Kidney capillary endothelial cell (primary cell): Measurements from ENCODE around the gene CIAO2A.

Source experiments
- DNase-seq: peaks from one replicate; pipeline ENCODE4 v3.0.0-alpha.2; 2018; ENCODE audit warnings: low spot score

Gene CIAO2A

DNA sequence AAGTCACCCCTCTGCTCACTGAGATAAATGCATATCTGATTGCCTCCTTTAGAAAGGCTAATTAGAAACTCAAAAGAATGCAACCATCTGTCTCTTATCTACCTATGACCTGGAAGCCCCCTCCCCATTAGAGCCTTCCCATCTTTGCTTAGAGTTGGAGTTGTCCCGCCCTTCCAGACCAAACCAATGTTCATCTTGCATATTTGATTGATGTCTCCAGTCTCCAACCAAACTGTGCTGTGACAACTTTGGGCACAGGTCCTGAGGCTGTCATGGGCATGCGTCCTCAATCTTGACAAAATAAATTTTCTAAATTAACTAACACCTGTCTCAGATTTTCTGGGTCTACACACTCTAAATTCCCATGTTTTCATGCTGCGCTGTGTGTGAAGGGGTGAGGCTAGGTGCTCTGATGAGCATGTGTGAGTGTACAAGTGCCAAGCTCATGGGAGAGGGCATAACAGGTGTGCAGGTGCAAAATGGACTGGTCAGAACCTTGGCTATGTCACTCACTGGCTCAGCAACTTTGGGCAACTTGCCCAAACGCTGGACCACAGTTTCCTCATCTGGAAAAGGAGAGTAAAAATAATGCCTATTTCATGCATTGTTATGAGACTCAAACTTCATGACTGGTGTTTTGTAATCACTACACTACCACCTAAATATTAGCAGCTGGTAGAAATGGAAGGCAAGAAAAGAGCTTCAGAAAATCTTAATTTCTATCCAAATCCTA, 54.6 kb downstream of the CIAO2A start:
- no peak for DNase-seq

DNA sequence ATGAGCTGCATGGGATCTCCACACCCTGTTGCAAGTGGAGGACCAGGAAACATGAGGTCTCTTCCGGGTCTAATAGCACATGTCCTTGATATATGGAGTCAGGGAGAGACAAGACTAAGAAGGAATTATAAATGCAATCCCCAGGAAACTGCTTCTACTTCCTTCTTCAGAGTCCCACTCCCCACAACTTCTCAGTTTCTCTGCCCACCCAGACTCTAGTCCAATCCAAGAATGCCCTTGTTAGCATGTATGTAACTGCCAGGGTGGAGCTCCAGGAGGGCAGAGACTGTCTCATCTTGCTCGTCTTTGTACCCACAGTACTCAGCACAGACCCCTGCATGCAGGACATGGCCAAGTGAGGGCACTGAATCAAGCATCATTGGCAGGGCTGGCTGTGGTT, 55.7 kb downstream of the CIAO2A start:
- DNase-seq = no peak

DNA sequence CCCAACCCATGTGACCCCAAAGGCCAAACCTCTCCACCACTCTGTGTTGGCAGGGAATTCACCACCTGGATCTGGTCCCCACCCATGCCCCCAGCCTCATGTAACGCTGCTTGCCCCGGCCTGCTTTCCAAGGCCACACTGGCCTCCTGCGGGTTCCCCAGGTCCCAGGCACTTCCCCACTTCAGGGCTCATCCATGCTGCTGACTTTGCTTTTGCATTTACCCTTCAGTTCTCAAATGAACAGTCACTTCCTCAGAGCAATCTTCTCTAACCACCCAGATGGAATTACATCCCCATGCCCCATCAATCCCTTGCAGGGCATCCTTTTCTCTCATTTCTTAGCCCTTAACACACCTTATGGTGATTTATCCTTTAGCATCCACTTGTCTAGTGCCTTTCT, 56.5 kb downstream of the CIAO2A start:
- DNase-seq = no peak

DNA sequence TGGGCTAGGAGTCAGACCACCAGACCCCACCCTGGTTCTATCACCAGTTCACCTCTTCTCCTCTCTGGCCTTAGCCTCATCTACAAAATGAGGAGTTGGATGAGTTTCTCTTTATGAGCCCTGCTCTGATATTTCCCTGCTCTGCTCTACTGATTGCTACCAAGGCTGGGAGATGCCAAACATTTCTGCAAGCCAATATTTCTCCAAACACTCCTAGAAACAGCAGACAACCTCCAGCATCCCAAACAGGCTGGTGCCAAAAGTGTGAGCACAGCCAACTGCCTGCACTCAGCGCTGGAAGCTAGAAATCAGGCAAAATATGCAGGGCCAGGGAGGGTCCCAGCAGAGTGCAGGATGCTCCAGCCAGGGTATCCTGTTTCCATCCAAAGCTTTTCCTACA, 58.1 kb downstream of the CIAO2A start:
- DNase-seq = no peak

DNA sequence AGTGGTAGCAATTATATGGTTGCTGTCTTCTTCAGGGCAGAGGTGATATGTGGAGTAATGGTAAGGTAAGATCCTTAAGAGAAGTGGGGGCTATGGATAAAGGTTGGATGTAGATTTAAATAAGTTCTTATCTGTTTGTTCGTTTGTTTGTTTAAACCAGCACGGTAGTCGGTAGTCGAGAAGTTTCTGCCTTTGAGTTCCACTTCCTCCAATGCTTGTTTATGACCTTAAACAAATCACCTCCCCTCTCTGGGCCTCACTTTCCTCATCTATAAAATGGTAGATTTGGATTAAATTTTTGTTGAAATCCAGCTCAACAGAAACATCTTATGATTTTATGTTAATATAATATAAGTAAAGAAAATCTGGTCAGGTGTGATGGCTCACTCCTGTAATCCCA, 59.1 kb downstream of the CIAO2A start:
- no peak for DNase-seq

DNA sequence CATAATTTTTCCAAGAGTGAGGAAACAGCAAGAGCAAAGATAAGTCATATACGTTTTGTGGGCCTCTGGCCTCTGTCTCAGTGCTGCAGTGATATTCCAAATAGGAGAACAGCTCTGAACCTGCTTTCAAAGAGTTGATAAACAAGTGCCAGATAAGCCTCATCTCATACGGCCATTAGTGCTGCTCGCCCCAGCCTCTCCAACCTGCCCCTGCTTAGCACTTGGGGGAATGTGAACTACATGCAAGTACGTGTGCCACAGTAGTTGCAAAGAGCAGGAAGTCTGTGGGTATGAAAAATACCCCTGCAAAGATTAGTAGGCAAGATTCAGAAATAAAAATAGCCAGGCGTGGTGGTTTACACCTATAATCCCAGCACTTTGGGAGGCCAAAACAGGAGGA, 61.3 kb downstream of the CIAO2A start:
- no peak for DNase-seq

DNA sequence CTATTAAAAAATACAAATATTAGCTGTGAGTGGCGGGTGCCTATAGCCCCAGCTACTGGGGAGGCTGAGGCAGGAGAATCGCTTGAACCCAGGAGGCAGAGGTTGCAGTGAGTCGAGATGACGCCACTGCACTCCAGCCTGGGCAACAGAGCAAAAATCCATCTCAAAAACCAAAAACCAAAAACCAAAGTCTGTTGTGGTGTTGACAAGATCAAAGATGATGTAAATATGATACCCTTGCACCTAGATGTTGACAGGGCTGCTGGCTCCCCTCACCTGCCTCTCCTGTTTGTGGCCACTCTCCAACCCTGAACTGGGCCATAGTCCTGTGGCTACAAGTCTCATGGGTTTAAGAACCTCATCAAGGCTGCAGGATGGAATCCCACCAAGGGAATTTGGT, 63.5 kb downstream of the CIAO2A start:
- DNase-seq = no peak

DNA sequence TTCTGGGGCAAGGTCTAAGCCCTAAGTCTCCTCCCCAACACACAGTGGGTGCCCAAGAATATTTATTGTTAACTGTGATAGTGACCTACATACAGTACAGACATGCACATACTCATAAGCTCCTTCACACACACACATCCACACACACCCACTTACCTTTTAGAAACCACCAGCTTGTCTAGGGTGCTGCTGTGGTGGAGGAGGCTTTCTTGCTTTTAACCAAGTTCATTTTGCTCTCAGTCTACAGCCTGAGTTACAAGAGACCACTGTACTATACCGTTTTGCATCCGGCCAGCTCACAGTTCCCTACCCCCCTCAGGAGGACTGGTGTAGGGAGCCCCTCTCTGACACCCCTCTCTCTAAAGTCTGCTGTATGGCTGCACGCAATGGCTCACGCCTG, 64.0 kb downstream of the CIAO2A start:
- DNase-seq = no peak

DNA sequence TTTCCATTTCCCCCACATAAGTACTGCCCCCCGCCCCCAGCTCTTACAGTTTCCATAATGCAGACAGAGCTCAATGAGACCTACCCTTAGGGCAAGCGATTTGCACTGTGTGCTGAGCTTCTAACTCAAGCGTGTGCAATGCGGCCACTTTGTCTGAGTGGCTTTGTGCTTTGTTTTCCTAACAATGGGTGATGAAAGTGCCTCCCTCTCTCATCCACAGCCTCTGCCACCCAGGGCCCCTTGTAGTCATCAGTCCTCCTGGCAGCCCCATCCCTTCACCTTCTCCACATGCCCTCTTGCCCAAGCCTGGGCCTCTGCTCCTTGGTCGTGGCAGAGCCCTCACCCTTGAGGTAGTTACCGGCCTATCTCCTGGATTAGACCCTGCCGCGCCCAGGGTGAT, 64.5 kb downstream of the CIAO2A start:
- DNase-seq = no peak

DNA sequence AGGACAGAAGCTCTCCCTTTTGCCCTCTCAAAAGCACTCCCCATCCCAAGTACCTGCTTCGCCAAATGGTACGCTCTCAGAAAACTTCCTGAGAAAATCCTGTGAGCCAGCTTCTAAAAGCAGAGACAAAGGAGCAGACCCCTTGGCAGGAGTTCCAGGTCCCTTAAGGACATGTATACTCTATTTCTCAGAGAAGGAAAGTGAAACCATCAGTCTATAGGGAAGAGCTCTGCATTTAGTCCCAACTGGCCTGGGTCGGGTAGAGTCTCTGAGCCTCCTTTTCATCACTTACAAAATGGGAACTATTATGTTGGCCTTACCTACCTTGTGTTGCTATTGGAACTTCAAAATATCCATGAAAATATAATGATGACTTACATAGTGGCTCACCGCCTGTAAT, 67.0 kb downstream of the CIAO2A start:
- DNase-seq = no peak

DNA sequence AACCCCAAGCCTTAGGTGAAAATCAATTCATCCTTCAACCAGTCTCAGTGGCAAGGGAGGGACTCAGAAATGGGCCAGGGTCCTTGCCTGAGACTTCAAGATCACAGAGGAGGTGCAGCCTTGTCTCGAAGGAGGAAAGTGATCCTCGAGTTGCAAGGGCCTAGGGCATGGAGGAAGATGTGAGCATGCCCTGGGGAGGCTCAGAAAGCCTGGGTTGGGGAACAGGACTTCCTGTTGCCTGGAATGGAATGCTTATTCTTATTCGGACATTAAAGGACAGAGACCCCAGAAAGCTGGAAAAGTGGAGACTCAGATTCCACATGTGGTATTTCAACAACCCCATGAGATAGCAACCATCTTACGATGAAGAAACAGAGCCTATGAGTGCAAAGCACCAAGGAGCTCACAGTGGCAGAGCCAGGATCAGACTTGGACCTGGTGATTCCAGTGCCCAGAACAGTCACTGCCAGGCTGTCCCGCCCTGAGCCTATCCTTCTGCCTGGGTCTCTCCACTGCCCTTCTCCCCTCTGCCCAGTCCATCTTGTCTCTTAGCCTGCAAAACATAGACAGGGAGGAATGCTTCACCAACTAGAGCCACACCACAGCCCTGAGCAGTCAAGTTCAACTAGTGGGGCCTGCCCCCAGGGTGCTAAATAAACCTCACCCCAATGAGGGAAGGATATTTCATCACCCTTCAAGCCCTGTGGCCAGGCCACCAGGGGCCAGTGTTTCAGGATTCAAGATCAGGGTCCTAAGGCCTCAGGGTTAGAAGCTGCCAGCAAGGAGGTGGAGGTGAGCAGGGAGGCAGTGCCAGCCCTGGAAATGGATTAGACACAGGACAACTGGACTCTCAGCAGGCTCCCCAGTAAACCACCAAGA, 69.2 kb downstream of the CIAO2A start:
- DNase-seq = no peak

DNA sequence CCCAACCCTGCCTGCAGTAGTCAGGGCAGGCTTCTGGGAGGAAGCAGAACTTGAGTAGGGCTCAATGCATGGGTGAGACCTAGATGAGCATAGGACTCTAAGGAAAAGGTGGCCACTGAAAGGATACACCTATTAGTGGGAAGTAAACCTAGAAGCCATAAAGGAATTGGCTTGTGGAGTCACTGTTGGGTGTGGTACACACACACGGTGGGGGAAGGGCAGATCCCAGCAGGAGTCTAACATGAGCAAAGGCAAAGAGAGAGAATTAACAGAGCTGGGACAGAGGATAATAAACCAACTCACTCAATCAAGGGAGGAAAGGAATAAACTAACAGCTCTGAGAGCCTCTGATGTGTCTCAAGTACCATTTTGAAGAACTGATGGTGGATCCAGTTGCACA, 70.4 kb downstream of the CIAO2A start:
- no peak for DNase-seq

DNA sequence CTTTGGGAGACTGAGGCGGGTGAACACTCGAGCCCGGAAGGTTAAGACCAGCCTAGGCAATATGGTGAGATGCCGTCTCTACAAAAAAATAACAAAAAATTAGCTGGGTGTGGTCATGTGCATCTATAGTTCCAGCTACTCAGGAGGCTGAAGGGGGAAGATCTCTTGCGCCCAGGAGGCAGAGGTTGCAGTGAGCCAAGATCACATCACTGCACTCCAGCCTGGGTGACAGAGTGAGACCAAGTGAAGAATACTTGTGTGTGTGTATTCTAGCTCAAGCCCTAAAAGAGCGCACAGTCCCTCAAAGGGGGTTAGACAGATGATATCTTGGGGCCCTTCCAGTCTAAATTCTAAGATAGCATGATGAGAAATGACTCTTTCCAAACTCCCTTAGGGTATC, 71.1 kb downstream of the CIAO2A start:
- no peak for DNase-seq
